ENCODE results near the gene SMOC1. TPM values are rescaled to one million over a fixed set of nuclear protein-coding genes. Genes with fewer than 3 reads are reported as not detected.

The SMOC1 gene
- total and polyA plus RNA-seq, 2 of the 8 experiments (the other 6 are each of a cell fraction or from before 2014, with no cell fraction given), result 1.6 to 2.4 TPM

DNA sequence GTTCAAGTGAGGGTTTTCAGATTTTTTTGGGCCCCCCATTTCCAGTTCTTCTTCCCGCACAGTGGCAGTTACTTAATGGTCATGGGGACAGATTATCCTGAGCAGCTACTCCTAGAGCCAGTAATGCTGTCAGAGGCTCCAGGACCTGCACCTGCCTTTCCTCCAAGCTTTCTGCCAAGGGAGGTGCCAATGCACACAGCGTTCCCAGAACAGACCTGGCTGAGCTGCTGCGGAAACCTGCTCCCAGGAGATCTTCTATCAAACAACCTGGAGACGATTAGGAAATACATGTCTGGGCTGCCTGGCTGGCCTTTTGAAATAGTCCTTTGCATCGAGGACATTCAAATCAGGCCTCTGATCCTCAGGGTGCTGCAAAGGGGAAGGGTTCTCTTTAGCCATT is 188.6 kb downstream of the SMOC1 start:
- Histone ChIP-seq H4K91ac (replicated peaks; ENCODE audit: insufficient read length, low read length) (no peak overlapping the region), H3K18ac (ENCODE audit: extremely low read depth, low read length) (no peak overlapping the region), H3K56ac (replicated peaks; ENCODE audit: insufficient read length, low read depth, low read length) (no peak overlapping the region), H3K23ac (ENCODE audit: insufficient read length) (no peak overlapping the region), H3K36me3 (ENCODE audit: control insufficient read depth in 2 of 4, insufficient read depth in 4 of 4, low read length in 3 of 4) (no peaks in the 10 kb centered on the region), H2BK20ac (ENCODE audit: low read length) (no peak overlapping the region), H3K79me1 (ENCODE audit: low read depth, low read length) (no peaks in the 10 kb centered on the region), H3K14ac (ENCODE audit: insufficient read length) (no peak overlapping the region), H3K27ac (ENCODE audit: low read depth, low read length) (no peak overlapping the region), H4K20me1 (replicated peaks in 1 of 2; ENCODE audit: control insufficient read depth in 1 of 2, insufficient read depth in 2 of 2, low read length in 2 of 2) (no peaks in the 10 kb centered on the region), H3K23me2 (ENCODE audit: low read depth, low read length) (no peaks in the 10 kb centered on the region), H3K79me2 (ENCODE audit: control insufficient read depth in 1 of 2, insufficient read depth in 2 of 2, low read length in 2 of 2) (no peaks in the 10 kb centered on the region), H3K4ac (replicated peaks; ENCODE audit: insufficient read length, low read depth, low read length) (no peak overlapping the region), H2BK5ac (ENCODE audit: low read depth, low read length) (no peak overlapping the region), H2BK120ac (replicated peaks; ENCODE audit: low read depth, low read length) (no peak overlapping the region), H3K4me2 (ENCODE audit: insufficient read depth in 1 of 2, low read depth in 2 of 2, low read length in 2 of 2) (no peak overlapping the region), H4K8ac (ENCODE audit: extremely low read depth, insufficient read depth, low read length) (no peak overlapping the region), H3K27me3 (replicated peaks in 1 of 4; ENCODE audit: control insufficient read depth in 3 of 4, extremely low read depth in 1 of 4, insufficient read depth in 3 of 4, low read length in 3 of 4) (no peaks in the 10 kb centered on the region), H3K9ac (replicated peaks in 1 of 4; ENCODE audit: extremely low read depth in 1 of 4, low read depth in 3 of 4, low read length in 3 of 4) (no peak overlapping the region), H2AFZ (ENCODE audit: low read length) (no peak overlapping the region), H3K4me3 (ENCODE audit: extremely low read depth in 1 of 4, insufficient read depth in 2 of 4, low read depth in 3 of 4, low read length in 4 of 4) (no peak overlapping the region), H2BK15ac (ENCODE audit: low read length) (no peak overlapping the region), H3K9me3 (ENCODE audit: insufficient read depth in 2 of 2, low read depth in 1 of 2, low read length in 1 of 2) (no peaks in the 10 kb centered on the region), H3K4me1 (replicated peaks in 1 of 4; ENCODE audit: control insufficient read depth in 3 of 4, insufficient read depth in 4 of 4, low read length in 3 of 4) (no peaks in the 10 kb centered on the region), H4K5ac (ENCODE audit: insufficient read length, low read depth, low read length) (no peak overlapping the region), H2AK5ac (ENCODE audit: low read depth, low read length) (no peak overlapping the region), H2BK12ac (ENCODE audit: low read depth, low read length) (no peak overlapping the region)
- CTCF ChIA-PET (ENCODE audit: partially characterized antibody), result interaction anchor here (0.8 to 1.6 kb wide), 4 partner anchors 10 to 249 kb away, joined by 3 to 6 read pairs (median 3); no protein-coding TSS in a partner anchor
- POLR2A ChIA-PET (ENCODE audit: partially characterized antibody), result no interaction called here
- 93% methylated on average over 5 of the region's 5 CpGs; no CpG with 5 or more reads in 1 of the 2 experiments for WGBS, 2 experiments (ENCODE audit: extremely low coverage in 1 of 2, insufficient coverage in 1 of 2, insufficient read length in 1 of 2, insufficient replicate concordance in 2 of 2, low coverage in 1 of 2, low lambda C conversion rate in 2 of 2, missing lambda C conversion rate in 1 of 2)
- TF ChIP-seq GTF2F1 (IDR thresholded peaks at IDR 0.05; ENCODE audit: borderline replicate concordance, low read depth, low read length) (no peak), SIN3A (conservative IDR thresholded peaks at IDR 0.05 in 1 of 2, IDR thresholded peaks at IDR 0.05 in 1 of 2; ENCODE audit: low read depth in 1 of 2, low read length in 2 of 2) (no peak), RFX5 (IDR thresholded peaks at IDR 0.05; ENCODE audit: borderline replicate concordance, low read depth, low read length) (no peak), TBP (IDR thresholded peaks at IDR 0.05; ENCODE audit: low read depth, low read length) (no peak), SRF (IDR thresholded peaks at IDR 0.05; ENCODE audit: low read depth, low read length) (no peak), CBX5 (IDR thresholded peaks at IDR 0.05; ENCODE audit: low read depth, low read length) (no peak), SUZ12 (IDR thresholded peaks at IDR 0.05; ENCODE audit: low read length) (no peak), JUND (IDR thresholded peaks at IDR 0.05; ENCODE audit: low read length) (no peak), SAP30 (IDR thresholded peaks at IDR 0.05; ENCODE audit: insufficient read depth, insufficient replicate concordance, low read length) (no peak), KDM5A (IDR thresholded peaks at IDR 0.05; ENCODE audit: low read length) (no peak), RXRA (IDR thresholded peaks at IDR 0.05; ENCODE audit: insufficient read depth, low read depth, low read length) (no peak), CHD1 (IDR thresholded peaks at IDR 0.05; ENCODE audit: low read depth, low read length) (no peak)
- FAIRE-seq, result no peak
- DNase-seq (ENCODE audit: low read depth in 1 of 2, low spot score in 2 of 2), result no peak

All from H1 (cell line).